IPS DF 6.9 (cell line): ENCODE data around the gene KEL.

Experiments used
- DNase-seq: peaks from one replicate; pipeline ENCODE4 v3.0.0-alpha.2; 2013; ENCODE audit warnings: low read depth, low spot score
- H3K27ac ChIP-seq: one replicate; pipeline ENCODE4 v1.5.1; 2013; ENCODE audit warnings: low read length, control low read depth
- H3K27me3 ChIP-seq: 2 replicates; pipeline ENCODE4 v1.6.1; 2013; ENCODE audit warnings: mild to moderate bottlenecking, low read length; ENCODE audit not compliant: control insufficient read depth, insufficient read depth
- H3K36me3 ChIP-seq: 2 replicates; pipeline ENCODE4 v1.6.1; 2013; ENCODE audit warnings: low read length; ENCODE audit not compliant: control insufficient read depth, insufficient read depth
- H3K4me1 ChIP-seq: 2 replicates; pipeline ENCODE4 v1.6.1; 2013; ENCODE audit warnings: low read length; ENCODE audit not compliant: control insufficient read depth, insufficient read depth
- H3K4me3 ChIP-seq: 2 replicates; pipeline ENCODE4 v1.5.1; 2013; ENCODE audit warnings: mild to moderate bottlenecking, low read length
- H3K9me3 ChIP-seq: 2 replicates; pipeline ENCODE4 v1.6.1; 2013; ENCODE audit warnings: low read length, inconsistent platforms; ENCODE audit not compliant: control insufficient read depth, insufficient read depth
- WGBS: extraction: QIAGEN DNeasy Blood & Tissue Kit; methylation state at CpG from one replicate; pipeline ENCODE4 v1.1.7; 2013; ENCODE audit warnings: mixed read lengths, missing lambda C conversion rate; ENCODE audit not compliant: insufficient read length, insufficient coverage; 5-methylcytosine and 5-hydroxymethylcytosine counted together

KEL gene

DNA sequence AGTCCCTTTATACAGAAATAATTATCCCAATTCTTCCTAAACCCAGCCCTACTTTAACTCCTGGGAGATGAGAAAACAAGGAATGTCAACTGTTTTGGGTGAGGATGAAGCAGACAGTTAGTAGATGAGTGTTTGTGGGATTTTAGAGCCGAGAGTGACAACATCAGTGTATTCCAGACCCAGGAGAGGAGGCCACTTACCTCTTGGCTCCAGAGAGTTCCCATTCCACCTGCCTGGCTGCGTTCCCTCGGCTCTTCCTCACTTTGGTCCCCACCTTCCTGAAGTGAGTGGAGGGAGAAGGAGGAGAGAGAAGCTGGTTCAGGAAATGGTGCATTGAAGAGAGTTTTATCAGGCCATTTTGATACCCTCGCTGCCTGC lies 579 bp downstream of the KEL start:
- Histone ChIP-seq H3K9me3 (no peaks in the 10 kb centered on the region), H3K4me1 (peaks cover 4% of the 10 kb centered on the region; the same call in 1 of the 2 replicates), H3K27ac (no peak overlapping the region), H3K4me3 (no peak overlapping the region), H3K36me3 (no peaks in the 10 kb centered on the region), H3K27me3 (no peaks in the 10 kb centered on the region)
- DNase-seq = no peak
- WGBS = no CpG with 5 or more reads among the region's 4 CpGs

DNA sequence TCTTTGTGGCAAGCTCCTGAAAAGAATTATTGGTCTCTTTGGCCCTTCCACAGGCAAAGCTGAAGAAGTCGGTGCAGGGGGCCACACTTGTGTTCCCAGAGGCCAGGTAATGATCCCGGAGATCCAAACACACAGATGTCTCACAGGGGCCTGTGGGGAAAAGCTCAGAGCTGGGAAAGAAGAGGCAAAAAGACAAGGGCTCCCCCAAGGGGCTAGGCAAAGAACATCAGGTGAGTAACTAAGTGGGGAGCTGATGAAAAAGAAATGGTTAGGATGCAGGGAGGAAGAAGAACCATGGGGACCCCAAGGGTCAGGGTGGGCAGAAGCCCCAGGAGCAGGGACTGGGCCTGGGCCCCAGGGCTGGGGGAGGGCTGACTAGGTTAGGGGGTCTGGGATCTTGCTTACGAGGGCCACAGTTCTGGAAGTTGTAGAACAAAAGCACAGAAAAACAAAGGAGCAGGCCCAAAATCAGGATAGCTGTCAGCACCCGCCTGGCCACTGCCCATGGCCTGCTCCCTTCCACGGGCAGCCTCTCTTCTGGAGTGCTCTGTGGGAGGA lies 1.1 kb downstream of the KEL start:
- Histone ChIP-seq H3K27me3 (no peaks in the 10 kb centered on the region), H3K4me3 (no peak overlapping the region), H3K4me1 (peaks cover 4% of the 10 kb centered on the region; the same call in 1 of the 2 replicates), H3K9me3 (no peaks in the 10 kb centered on the region), H3K27ac (no peak overlapping the region), H3K36me3 (no peaks in the 10 kb centered on the region)
- WGBS = no CpG with 5 or more reads among the region's 5 CpGs
- no peak for DNase-seq

DNA sequence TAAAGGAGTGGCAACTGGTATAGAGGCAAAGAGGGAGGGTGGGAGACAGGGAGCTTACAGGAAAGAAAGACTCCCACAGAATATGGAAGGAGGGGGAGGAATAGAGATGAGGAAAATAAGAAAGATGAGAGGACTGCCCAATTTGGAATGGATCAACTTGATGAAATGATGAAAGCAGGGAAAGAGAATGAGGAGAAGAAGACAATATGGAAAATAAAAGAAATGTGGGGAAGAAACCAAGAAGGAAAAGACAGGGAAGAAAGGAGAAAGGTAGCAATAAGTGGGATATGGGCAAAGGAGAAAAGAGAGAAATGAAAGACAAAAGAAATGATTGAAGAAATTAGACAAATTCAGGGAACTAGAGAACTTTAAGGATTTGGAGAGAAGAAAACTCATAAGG lies 3.0 kb downstream of the KEL start:
- no peak for DNase-seq
- H3K27me3 ChIP-seq = no peaks in the 10 kb centered on the region
- H3K27ac ChIP-seq = no peak overlapping the region
- no peak overlapping the region for H3K4me3 ChIP-seq
- H3K36me3 ChIP-seq = no peaks in the 10 kb centered on the region
- H3K9me3 ChIP-seq = no peaks in the 10 kb centered on the region; the same call in 1 of the 2 replicates
- H3K4me1 ChIP-seq = peaks cover 4% of the 10 kb centered on the region; the same call in 1 of the 2 replicates

DNA sequence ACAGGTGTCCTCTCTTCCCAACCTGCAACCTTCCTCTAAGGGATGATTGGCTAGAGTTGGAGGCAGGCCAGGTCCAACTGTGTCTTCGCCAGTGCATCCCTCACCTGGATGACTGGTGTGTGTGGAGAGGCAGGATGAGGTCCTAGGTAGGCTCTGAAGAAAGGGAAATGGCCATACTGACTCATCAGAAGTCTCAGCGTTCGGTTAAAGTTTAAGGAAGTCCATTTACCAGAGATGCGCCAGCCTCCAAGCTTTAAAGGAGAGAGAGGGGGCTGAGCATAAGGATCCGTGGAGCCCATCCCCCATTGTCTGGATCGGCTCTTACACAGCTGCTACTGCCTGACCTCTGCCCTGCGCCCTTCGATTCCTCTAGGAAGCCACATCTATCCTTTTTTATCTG lies 4.4 kb downstream of the KEL start:
- no peaks in the 10 kb centered on the region for H3K27me3 ChIP-seq
- H3K36me3 ChIP-seq = no peaks in the 10 kb centered on the region
- H3K4me3 ChIP-seq = no peak overlapping the region
- H3K4me1 ChIP-seq = peaks cover 4% of the 10 kb centered on the region; the same call in 1 of the 2 replicates
- H3K9me3 ChIP-seq = no peaks in the 10 kb centered on the region; the same call in 1 of the 2 replicates
- WGBS = no CpG with 5 or more reads among the region's 8 CpGs
- no peak overlapping the region for H3K27ac ChIP-seq
- DNase-seq = no peak

DNA sequence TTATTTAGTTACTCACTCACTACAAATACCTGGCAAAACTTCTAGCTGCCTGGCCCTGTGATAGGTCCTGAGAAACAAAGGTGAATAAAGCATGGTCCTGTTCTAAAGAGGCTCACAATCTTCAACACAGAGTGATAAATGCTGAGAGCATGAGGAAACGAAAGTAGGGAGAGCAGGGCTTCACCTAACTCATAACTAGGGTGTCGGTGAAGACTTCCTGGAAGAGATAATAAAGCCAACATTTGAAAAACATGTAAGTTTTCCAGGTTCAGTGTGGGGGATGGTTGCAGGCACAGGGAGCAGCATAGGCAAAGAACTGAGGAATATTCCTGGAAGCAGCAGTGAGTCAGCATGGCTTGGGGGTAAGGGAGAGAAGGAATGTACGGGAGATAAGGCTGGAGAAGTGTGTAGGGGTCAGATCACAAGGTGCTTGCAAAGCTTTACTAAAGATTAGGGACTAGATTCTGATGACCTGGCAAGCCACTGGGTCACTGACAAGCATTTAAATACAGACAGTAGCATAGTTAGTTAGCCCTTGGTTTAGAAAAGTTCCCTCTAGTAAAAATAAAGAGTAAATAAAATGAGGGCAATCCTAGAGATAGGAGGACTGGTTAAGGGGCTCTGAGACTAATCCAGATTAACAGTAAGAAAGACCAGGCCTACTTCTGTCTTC lies 5.1 kb downstream of the KEL start:
- no peak for DNase-seq
- no peaks in the 10 kb centered on the region for H3K36me3 ChIP-seq

DNA sequence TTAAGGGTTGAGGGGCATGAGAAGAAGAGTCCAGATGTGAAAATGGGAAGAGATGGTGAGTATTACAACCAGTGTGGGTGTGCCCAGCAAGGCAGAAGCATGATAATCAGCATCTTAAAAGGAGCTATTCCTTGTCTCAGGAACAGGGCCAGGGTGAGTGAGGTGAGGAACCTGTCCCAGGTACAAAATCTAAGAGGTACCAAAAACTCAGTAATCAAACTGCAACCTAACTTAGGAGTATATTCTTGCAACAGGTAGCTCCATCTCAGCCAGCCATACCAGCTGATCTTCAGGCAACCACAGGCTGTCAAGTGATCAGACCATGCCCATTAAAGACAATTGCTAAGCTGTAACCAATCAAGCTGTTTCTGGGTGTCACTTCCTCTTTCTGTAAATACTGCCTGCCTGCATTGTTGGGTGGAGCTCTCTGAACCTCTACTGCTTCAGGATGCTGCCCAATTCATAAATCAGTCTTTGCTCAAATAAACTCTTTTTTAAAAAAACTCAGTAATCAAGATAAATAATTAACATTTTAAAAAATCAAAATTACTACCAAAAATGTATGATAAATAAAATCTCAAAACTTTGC lies 7.4 kb downstream of the KEL start:
- DNase-seq = no peak
- Histone ChIP-seq H3K9me3 (no peaks in the 10 kb centered on the region; the same call in 1 of the 2 replicates), H3K27ac (no peak overlapping the region), H3K36me3 (no peaks in the 10 kb centered on the region), H3K27me3 (no peaks in the 10 kb centered on the region), H3K4me3 (no peak overlapping the region), H3K4me1 (no peaks in the 10 kb centered on the region)

More for the DNA sequence above, 5.1 kb downstream of the KEL start:
- H3K4me3 ChIP-seq = no peak overlapping the region
- H3K27ac ChIP-seq = no peak overlapping the region
- H3K27me3 ChIP-seq = no peaks in the 10 kb centered on the region
- no CpG with 5 or more reads among the region's 3 CpGs for WGBS
- no peaks in the 10 kb centered on the region; the same call in 1 of the 2 replicates for H3K9me3 ChIP-seq
- H3K4me1 ChIP-seq = peaks cover 2% of the 10 kb centered on the region; the same call in 1 of the 2 replicates

DNA sequence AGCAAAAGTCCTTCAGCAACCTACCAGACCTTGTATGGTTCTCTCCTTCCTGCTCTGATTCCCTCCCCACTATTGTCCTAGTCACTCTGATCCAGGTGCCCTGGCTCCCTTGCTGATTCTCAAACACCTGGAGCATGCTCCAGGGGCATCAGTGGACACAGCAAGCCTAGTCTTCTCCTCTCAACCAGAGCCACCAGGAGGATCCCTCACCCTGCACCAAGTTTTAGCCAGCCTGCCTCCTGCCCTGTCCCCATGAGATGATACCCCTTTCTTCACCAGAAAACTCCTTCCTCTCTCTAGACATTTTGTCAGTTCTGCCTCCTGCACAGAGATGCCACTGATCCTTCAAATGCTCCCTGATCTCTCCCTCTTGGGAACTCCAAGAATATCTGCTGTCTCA lies 11.9 kb downstream of the KEL start:
- no peak for DNase-seq
- no peaks in the 10 kb centered on the region; the same call in 1 of the 2 replicates for H3K9me3 ChIP-seq
- H3K36me3 ChIP-seq = no peaks in the 10 kb centered on the region

DNA sequence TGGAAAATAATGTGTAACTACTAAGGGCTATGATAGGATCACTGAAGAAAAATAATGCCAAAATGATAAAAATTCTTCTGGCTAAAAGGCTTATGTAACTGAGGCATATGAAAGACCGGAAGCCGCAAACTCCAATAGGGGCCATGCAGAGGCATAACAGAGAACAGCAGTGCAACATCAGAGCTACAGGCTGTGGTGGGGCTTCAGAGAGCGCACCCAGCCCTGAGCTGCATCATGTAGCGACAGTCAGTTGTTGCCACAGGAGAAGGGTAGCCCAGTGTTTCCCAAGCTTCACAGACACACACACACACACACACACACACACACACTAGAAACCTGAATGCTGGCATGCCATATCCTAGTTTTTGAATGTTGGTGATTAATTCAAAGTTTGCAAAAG lies 13.6 kb downstream of the KEL start:
- DNase-seq = no peak
- H3K36me3 ChIP-seq = no peaks in the 10 kb centered on the region
- H3K27me3 ChIP-seq = no peaks in the 10 kb centered on the region
- no peak overlapping the region for H3K4me3 ChIP-seq
- H3K27ac ChIP-seq = no peak overlapping the region
- H3K9me3 ChIP-seq = no peaks in the 10 kb centered on the region
- no peaks in the 10 kb centered on the region for H3K4me1 ChIP-seq
- WGBS = no CpG with 5 or more reads among the region's 4 CpGs

More for the DNA sequence above, 11.9 kb downstream of the KEL start:
- Histone ChIP-seq H3K27me3 (no peaks in the 10 kb centered on the region), H3K4me3 (no peak overlapping the region), H3K4me1 (no peaks in the 10 kb centered on the region), H3K27ac (no peak overlapping the region)

DNA sequence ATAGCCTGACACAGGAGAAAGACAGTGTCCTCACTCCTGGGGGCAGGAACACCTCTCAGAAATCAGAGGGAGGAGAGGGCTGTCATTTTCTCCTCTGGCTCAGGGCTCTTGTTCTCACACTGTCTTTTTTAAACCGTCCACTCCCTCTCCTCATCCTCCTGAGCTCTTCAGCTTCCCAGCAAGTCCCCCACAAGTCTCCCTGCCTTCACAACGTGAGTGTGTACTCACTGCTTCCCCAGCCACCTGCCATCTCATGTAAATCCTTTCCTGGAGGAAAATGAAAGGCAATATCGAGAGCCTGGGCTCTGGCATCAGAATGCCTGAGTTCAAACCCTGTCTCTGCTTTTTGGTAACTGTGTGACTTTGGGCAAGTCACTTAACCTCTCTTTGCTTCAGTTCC lies 17.2 kb downstream of the KEL start:
- Histone ChIP-seq H3K4me3 (no peak overlapping the region), H3K27ac (no peak overlapping the region), H3K36me3 (no peaks in the 10 kb centered on the region), H3K9me3 (no peaks in the 10 kb centered on the region), H3K27me3 (no peaks in the 10 kb centered on the region), H3K4me1 (no peaks in the 10 kb centered on the region)
- no CpG with 5 or more reads among the region's 3 CpGs for WGBS
- DNase-seq = no peak

DNA sequence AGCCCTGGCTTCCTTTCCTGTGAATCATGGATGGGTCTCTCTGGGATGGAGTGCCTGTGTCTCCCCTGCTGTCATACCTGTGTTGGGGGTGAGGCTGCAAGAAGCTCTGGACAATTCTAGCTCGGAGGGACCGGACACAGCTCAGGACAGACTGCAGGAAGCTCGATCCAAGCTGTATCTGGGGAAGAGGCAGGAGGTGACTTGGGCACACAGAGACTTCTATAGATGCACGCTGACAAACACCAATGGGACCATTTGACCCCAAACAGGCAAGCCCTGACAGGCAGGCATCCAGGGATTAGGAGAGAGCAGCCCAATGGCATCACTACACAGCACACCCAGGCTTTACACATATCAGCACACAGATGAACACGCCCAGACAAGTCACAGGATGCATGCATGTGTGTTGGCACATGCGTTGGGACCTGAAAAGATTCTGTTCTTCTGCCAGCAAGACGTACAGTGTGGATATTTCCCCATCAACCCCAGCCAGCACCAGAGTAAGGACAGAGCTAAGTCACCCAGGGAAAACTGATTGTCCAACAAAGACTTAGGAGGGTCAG lies 18.4 kb downstream of the KEL start:
- no CpG with 5 or more reads among the region's 7 CpGs for WGBS
- DNase-seq = no peak

More for the DNA sequence above, 18.4 kb downstream of the KEL start:
- Histone ChIP-seq H3K27me3 (no peaks in the 10 kb centered on the region), H3K4me3 (no peak overlapping the region), H3K4me1 (no peaks in the 10 kb centered on the region; the same call in 1 of the 2 replicates), H3K9me3 (no peaks in the 10 kb centered on the region), H3K36me3 (no peaks in the 10 kb centered on the region), H3K27ac (no peak overlapping the region)
